GM12891 (cell line): ENCODE data around the gene TNKS2.

Experiments used
- POLR2A ChIP-seq: IDR thresholded peaks from 2 replicates; pipeline ENCODE4 v1.6.1; 2011; ENCODE audit warnings: low read depth, low read length, control low read depth
- POLR2AphosphoS5 ChIP-seq: IDR thresholded peaks from 2 replicates; pipeline ENCODE4 v1.6.1; 2011; ENCODE audit warnings: low read depth, low read length, control low read depth
- TAF1 ChIP-seq: IDR thresholded peaks from 2 replicates; pipeline ENCODE4 v1.6.1; 2011; ENCODE audit warnings: low read depth, low read length, control low read depth

- TF ChIP-seq TAF1 = no peak
- no peak for TF ChIP-seq POLR2AphosphoS5
- TF ChIP-seq POLR2A = no peak
These were observed 39.7 kb upstream of the TNKS2 start for GRCh38 chr10:91758303-91759146.
